ENCODE data around the gene SPATA3.

DNA sequence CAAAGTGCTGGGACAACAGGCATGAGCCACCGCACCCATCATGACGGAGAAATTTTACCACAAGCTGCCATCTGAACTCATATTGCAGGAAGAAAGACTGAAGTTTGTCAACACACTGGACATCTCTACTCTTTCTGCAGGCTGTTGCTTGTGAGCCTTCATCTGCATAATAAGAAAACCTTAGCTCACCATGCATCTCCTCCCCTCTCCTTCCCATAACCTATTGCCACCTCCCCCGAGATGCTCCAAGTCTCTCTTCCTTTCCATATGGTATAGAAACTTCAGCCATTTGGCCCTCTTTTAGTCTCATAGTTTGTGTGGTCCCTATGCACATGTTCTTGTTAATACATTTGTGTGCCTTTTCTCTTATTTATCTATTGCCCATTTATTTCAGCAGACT is 22.3 kb downstream of the SPATA3 start:
- TF ChIP-seq SUZ12 (IDR thresholded peaks at IDR 0.05) = no peak
- TF ChIP-seq HDGF (IDR thresholded peaks at IDR 0.05; ENCODE audit: borderline replicate concordance) = no peak
- TF ChIP-seq FOXK2 (IDR thresholded peaks at IDR 0.05) = no peak

Data from HEK293T (cell line).